Muscle of arm (tissue), 14 donors: ENCODE measurements around the gene GNAO1. TPM values are rescaled to one million over a fixed set of nuclear protein-coding genes. Genes with fewer than 3 reads are reported as not detected.

Experiments used
- DNase-seq: peaks from one replicate; pipeline ENCODE4 v3.0.0-alpha.2; 2013
- long read RNA-seq, 11 donors: transcript quantifications; one replicate each; lab custom pipeline, GENCODE V29; 2026
- polyA plus RNA-seq, 12 donors: library from polyadenylated mRNA; unstranded; fragments of 120-200 nt; gene quantifications; one replicate each; pipeline ENCODE4 v1.2.1, GENCODE V29; 2013; ENCODE audit not compliant: insufficient read length in 12 of 12

GNAO1 gene
- polyA plus RNA-seq: 10 to 100 TPM in 1 of 12 donors, 1 to 10 TPM in 7, under 1 TPM in 3, not detected in 1; 0.27 to 24.8 (median 1.8) TPM
- long read RNA-seq, donor 1, full-length matches to known transcripts: 9 of 9 reads
- long read RNA-seq, donor 1, partial matches to known transcripts: 0 of 9 reads
- long read RNA-seq, donor 1, other reads (novel, unspliced or antisense): 0 of 9 reads
- long read RNA-seq, donor 2: 0 reads
- long read RNA-seq, donor 3: 0 reads
- long read RNA-seq, donor 4: 0 reads
- long read RNA-seq, donor 5: 0 reads
- long read RNA-seq, donor 6: 0 reads
- long read RNA-seq, donor 7: 0 reads
- long read RNA-seq, donor 8: 0 reads
- long read RNA-seq, donor 9: 0 reads
- long read RNA-seq, donor 10: 0 reads
- long read RNA-seq, donor 11: 0 reads

- DNase-seq: peak; percentile 59
Observed at GRCh38 chr16:56191156-56191815, at the start of gene GNAO1. Gene GNAO1, plus strand, starts transcription at chr16:56191489. Its CDS starts 747 bp downstream, at chr16:56192236.

GRCh38 chr16:56143666-56144065 lies 47.6 kb upstream of the GNAO1 start:
- peak; percentile 2 for DNase-seq

- DNase-seq: no peak
Observed at GRCh38 chr16:56145369-56145768, 45.9 kb upstream of the GNAO1 start.

- no peak for DNase-seq
Observed at GRCh38 chr16:56151621-56152020, 39.7 kb upstream of the GNAO1 start.

- DNase-seq: no peak
Observed at GRCh38 chr16:56161658-56162057, 29.6 kb upstream of the GNAO1 start.

GRCh38 chr16:56163089-56163488 lies 28.2 kb upstream of the GNAO1 start:
- no peak for DNase-seq

- no peak for DNase-seq
Observed at GRCh38 chr16:56163938-56164337, 27.4 kb upstream of the GNAO1 start.

- no peak for DNase-seq
Observed at GRCh38 chr16:56164636-56165035, 26.7 kb upstream of the GNAO1 start.

- DNase-seq: no peak
Observed at GRCh38 chr16:56174411-56174810, 16.9 kb upstream of the GNAO1 start.

GRCh38 chr16:56181401-56181800 lies 9.9 kb upstream of the GNAO1 start:
- DNase-seq: no peak

- no peak for DNase-seq
Observed at GRCh38 chr16:56183266-56183665, 8.0 kb upstream of the GNAO1 start.

GRCh38 chr16:56190048-56190676 lies 1.1 kb upstream of the GNAO1 start:
- DNase-seq: peak; percentile 14

GRCh38 chr16:56190677-56191155 lies 573 bp upstream of the GNAO1 start:
- DNase-seq: peak; percentile 23

- no peak for DNase-seq
Observed at GRCh38 chr16:56191835-56192634, 746 bp downstream of the GNAO1 start.

- DNase-seq: no peak
Observed at GRCh38 chr16:56192635-56192945, 1.3 kb downstream of the GNAO1 start.

GRCh38 chr16:56192986-56193945 lies 2.0 kb downstream of the GNAO1 start:
- DNase-seq: no peak

GRCh38 chr16:56193951-56194726 lies 2.9 kb downstream of the GNAO1 start:
- DNase-seq: peak; percentile 86

GRCh38 chr16:56195151-56195550 lies 3.9 kb downstream of the GNAO1 start:
- DNase-seq: no peak

- no peak for DNase-seq
Observed at GRCh38 chr16:56196381-56196780, 5.1 kb downstream of the GNAO1 start.
